GM19351 (cell line): ENCODE data around the gene RNASE8.
A peak's percentile ranks its signal among the peaks of the same experiment; 100 is the strongest.

Experiments
- ATAC-seq: cut with Tn5 transposase; IDR thresholded peaks from one replicate; pipeline ENCODE4 v1.9.1; 2021; ENCODE audit warnings: mild to moderate bottlenecking, moderate library complexity; ENCODE audit not compliant: unreplicated experiment

The RNASE8 gene

GRCh38 chr14:21103411-21103709 is 45.7 kb downstream of the RNASE8 start:
- ATAC-seq: peak; percentile 1

GRCh38 chr14:21103710-21104447 is 46.3 kb downstream of the RNASE8 start:
- ATAC-seq: peak; percentile 88

DNA sequence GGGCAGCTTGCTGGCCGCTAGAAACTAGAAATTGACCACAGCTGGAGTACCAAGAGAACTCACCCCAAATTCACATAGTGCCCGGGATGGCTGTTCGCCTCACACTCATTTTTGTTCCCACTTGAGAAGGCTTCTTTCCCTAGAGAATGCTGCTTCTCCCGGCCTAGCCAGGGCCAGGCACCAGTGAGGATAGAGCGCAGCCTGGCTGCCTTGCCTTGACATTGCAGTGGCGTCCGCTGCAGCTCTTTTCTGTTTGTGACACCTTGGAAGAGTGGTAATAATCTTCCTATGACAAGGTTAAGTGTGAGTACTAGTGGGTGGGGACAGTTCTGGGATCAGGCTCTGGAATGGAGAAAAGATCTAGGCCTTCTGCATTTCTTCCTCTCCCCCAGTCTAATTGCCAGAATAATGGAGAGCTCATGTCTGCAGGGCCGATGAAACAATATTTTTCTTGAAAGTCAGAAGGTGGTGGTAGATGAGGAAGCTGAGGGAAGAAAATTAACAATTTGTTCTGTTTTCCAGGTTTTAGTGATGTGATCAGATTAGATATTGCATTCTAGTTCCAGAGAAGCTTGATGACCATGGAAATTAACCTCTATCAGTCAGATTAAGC is 46.9 kb downstream of the RNASE8 start:
- ATAC-seq: peak; percentile 37

DNA sequence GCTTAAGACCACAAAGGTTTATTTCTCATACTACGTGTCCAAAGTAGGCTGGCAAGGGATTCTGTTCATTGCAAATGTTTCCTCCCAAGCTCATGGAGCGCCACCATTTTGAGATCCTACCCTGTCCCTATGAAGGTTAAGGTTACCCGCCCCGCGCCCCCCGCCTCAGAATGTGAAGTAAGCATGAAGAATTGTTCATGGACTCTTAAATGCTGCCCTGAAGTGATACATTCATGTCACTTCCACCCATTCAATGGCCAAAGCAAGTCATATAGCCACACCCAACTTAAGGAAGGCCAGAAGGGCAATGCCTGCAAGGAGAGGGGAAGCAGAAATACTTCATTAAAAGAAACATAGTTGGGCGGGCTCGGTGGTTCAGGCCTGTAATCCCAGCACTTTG is 47.5 kb downstream of the RNASE8 start:
- no peak for ATAC-seq

DNA sequence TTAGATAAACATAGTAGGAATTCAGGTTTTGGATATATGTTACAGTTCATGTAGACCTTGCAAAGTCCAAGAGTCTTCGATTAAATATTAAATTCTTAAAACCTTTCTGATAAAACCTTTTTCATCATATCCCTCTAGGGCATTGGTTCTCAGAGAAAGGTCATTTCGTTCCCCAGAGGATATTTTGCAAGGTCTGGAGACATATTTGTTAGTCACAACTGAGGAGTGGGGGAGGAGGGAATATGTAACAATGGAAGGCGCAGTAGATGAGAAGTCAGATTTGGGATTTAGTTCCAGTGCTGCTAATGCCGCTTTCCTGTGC is 48.5 kb downstream of the RNASE8 start:
- ATAC-seq: no peak

GRCh38 chr14:21106498-21107282 is 49.1 kb downstream of the RNASE8 start:
- ATAC-seq: no peak

DNA sequence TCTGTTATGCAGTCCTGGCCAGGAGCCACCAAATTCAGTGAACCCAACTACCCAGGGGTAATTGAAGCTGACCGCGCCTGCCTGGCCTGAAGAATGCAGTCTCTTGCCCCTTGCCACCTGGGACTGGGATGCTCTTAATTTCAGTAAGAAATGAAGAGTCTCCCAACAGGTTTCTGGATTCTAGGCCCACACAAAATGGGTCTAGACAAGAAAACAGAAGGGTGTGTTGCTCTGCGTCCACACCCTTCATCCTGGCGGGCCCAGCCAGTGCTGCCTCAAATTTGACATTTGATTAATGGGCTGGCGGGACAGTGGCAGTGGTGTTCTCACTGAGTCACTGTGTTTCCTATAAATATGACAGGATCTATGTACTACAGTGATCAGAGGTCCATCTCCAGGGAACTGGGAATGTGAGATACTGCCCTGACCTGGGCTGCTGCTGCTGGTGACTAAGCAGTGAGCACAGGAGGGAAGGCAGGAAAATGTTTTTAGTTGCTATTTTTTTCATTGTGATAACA is 49.7 kb downstream of the RNASE8 start:
- no peak for ATAC-seq
